Measurements from ENCODE around the gene LRRK2.
"Not testable (repeated sequence)": the region's sequence is repeated elsewhere in the genome, so short reads cannot be mapped to it uniquely, and the experiment has no call there.

LRRK2 gene

DNA sequence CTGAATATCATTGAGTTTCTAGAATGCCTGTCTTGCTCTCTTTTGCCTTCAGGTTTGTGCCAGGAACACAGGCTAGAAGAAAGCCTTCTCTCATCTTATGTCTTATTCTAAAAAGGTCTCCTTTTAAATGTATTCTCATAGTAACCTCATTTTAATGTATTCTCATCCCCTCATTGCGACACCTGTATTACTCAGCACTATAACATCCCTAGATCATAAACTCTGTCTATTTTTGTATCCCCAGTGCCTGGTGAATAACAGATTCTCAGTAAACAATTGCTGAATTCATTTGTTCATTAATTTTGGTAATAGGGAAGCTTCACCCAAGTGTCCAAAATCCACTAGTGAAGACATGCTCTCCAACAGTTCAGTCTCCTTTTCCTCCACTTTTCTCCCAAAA lies 8.8 kb upstream of the LRRK2 start:
- no peak for DNase-seq

DNA sequence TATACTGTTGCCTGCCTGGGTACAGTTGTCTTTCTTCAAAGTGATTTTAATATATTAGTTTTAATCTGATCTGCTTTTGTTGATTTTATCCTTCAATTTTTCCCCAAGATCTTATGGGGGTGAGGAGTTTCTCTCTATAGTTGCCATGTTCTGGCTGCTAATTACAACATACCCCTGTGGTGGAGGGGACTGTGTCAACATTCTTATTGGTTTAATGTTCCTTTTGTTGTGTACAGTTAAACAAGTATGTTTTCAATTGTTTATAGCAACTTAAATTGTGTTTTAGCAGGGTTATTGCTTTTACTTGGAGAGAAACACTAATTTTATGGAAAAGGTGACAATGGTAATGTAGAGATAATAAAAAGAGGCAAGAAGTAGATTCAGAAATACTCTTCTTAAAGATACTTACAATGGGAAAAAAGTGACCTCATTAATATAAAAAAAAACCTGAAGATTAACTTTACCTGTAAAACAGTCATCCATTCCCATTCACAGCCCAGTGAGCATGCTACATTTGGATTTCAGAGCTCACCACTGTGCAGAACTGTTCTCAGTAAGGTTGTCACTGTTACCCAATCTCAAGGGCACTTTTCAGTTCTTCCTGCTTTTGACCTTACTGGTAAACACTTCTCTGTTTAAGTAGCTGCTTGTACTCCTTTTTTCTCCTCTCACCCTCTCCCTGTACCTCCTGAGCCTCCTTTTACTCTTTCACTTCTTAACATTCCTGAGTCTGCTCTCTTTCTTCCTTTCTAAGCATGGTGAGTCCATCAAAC lies 8.1 kb upstream of the LRRK2 start:
- peak; percentile 40 for DNase-seq

DNA sequence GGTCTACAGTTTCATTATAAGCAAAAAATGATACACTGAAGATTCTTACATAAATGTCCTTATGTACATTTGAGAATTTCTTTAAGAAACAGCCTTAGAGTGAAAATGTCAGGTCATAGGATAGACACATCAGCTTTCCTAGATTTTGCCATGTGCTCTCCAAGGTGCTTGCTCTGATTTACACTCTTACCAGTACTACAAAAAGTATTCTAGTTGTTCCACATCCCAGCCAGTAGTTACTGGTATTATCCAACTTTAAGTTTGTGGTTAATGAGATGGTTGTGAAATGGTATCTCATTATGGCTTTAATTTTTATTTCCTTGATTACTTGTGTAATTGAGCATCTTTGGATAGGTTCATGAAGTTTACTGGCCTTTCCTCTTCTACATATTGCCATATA lies 5.0 kb upstream of the LRRK2 start:
- no peak for DNase-seq

GRCh38 chr12:40222247-40222646 lies 2.5 kb upstream of the LRRK2 start:
- DNase-seq, result peak; percentile 85

- DNase-seq, result peak; percentile 53
These were observed 1.2 kb upstream of the LRRK2 start for GRCh38 chr12:40223646-40224045.

- no peak for DNase-seq
These were observed 663 bp downstream of the LRRK2 start for GRCh38 chr12:40225337-40225983.

- DNase-seq, result peak; percentile 71
These were observed 1.3 kb downstream of the LRRK2 start for GRCh38 chr12:40225984-40226602.

DNA sequence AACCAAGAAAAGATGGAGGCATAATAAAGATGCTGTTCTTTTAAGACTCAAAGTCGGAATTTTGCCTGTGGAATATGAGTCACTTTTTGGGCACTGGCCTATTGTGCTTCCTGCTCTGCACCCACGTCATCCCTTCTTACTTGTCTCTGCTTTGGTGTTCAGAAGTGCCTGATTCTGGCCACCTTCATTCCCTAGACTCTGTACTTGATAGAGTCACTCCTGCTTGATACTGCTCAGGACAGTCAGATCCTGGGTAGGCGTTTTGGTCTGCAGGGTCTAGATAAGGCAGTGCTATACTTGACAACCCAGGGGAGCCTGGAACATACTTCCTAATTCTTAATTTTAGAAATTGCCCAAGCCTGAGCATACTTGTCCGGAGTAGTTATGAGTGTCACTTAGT lies 1.9 kb downstream of the LRRK2 start:
- peak; percentile 78 for DNase-seq

DNA sequence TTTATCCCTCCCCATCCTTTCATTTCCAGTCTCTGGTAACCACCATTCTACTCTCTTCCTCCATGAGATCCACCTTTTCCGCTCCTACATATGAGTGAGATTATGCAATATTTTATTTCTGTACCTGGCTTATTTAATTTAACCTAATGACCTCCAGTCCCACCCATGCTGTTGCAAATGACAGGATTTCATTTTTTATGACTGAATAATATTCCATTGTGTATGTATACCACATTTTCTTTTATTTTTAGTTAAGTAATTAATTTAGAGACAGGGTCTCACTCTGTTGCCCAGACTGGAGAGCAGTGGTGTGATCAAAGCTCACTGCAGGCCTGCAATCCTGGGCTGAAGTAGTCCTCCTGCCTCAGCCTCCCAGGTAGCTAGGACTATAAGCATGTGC lies 2.6 kb downstream of the LRRK2 start:
- DNase-seq, result no peak

DNA sequence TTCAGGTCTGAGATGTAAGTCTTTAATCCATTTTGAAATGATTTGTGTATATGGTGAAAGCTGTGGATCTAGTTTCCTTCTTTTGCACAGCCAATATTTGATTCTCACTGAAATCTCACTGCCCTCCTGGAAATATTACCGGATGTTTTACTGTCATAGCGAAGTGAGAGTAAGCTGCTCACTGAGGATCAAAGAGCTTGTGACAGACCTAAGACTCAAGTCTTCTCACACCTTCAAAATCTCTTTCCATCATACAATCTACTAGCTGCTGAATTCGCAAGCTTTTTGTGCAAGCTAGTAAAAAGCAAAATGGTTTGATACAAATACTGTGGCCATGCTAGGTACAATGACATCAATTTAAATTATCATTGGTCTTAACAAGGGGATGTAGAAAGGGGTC lies 3.9 kb downstream of the LRRK2 start:
- no peak for DNase-seq

DNA sequence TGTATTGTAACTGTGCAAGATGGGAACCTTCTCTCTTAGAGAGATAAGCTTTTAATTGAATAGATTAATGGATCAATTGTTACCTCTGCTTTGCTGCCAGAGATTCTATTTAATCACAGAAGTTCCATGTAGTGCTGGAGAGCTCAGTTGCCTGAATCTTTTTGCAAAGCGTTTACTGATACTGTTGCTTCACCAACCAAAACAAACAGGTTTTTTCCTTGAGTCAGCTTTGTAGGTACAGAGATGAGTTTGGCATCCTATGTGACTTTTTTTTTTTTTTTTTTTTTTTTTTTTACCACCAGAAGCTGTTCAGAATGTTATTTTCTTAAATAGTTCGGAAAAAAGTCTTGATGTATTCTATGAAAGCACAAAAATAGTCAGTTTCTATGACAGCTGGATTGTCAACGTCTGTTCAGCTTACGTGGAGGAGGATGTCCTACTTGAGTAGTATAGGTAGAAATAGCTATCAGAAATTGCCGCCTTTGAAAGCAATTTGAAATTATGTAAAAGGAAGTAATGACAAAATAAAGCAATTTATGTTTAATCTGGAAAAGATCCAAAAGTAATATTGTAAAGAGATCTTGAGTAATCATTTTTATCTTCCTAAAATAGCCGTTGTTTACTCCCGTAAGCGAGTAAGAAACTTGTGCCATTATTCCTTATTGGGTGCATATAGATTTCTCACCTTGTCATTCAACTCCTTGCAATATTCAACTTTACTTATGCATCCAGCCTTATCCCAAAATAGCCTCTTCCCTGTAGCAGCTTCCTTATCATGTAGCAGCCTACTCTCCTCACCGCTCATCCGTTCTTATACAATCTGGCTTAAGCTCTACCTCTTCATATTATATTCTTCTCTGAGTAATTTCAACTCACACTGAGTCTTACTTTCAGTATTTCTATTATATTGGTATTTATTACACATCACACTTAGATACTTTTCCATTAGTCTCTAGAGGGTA lies 5.2 kb downstream of the LRRK2 start:
- DNase-seq, result no peak

DNA sequence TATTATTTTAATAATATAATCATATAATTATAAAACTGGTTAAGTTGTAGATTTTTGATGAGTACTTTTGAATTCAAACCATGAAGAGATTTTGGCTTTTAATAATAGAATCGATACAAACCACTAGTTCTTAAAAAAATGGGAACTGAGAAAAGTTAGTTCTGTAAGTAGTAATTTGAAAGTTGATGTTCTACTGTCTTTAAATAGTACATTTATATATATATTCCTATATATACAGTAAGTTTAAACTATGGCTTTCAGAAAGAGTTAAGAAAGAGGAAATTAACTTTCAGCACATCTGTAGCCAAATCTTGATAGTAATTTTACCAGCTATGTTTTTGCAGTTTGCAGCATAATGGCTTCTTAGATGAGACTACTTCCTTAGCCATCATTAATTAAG lies 7.8 kb downstream of the LRRK2 start:
- no peak for DNase-seq

- no peak for DNase-seq
These were observed 9.1 kb downstream of the LRRK2 start for GRCh38 chr12:40233741-40234367.

GRCh38 chr12:40236357-40236850 lies 11.6 kb downstream of the LRRK2 start:
- DNase-seq, result no peak

- peak; percentile 41 for DNase-seq
These were observed 13.6 kb downstream of the LRRK2 start for GRCh38 chr12:40238266-40238902.

DNA sequence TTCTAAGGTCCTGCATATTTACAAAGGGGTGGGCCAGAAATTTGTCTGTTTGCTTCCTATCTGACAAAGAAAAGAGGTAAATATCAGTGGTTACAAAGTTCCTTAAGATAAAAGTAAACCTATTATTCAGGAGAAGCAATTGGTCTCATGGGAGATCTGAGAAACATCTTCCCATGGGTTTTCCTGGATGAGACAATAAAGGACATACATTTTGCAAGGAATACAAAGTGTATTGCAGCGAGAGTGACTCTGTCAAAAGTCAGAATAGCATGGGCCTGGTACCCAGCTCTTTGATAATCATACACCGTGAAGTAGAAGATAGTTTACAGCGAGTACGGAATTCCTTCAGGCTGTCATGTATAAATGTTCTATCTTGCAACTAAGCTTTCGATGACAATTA lies 14.2 kb downstream of the LRRK2 start:
- no peak for DNase-seq

DNA sequence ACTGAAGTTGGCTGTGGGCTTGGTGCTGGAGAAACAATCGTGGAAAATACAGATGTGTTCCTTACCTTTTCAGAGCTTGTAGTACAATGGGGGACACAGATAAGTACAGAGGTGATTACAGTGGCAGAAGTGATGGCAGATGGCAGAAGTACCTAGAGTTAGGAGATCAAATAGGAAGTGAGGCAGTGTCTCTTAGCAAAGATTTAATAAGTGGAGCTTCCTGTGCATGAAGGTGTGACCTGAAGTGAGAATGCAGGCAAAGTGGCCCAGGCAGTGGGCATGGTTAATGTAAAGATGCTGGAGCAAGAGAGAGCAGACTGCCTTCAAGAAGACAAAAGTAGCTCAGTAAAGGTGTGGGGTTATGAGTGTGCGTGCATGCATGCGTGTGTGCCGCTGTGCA lies 16.0 kb downstream of the LRRK2 start:
- DNase-seq, result no peak

GRCh38 chr12:40241741-40242140 lies 16.9 kb downstream of the LRRK2 start:
- DNase-seq, result no peak

DNA sequence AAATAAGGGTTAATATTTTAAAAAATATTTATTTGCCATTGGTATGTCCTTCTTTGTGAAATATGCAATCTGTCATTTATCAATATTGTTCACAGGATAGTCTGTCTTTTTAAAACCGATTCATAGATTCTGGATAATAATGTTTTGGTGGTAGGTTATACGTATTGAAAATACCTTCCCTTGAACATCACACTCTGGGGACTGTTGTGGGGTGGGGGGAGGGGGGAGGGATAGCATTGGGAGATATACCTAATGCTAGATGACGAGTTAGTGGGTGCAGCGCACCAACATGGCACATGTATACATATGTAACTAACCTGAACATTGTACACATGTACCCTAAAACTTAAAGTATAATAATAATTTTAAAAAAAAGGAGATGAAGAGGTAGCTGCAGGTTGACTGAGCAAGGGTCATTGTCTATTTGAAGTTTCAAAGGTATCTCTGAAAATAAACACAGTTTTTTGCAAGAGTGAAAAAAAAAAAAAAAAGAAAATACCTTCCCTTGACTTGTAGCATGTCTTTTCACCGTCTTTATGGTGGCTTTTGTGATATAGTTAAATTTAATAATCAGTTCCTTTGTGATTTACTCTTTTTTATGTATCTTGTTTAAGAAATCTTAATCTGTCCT lies 19.8 kb downstream of the LRRK2 start:
- DNase-seq, result not testable (repeated sequence)

GRCh38 chr12:40248034-40248433 lies 23.2 kb downstream of the LRRK2 start:
- no peak for DNase-seq

DNA sequence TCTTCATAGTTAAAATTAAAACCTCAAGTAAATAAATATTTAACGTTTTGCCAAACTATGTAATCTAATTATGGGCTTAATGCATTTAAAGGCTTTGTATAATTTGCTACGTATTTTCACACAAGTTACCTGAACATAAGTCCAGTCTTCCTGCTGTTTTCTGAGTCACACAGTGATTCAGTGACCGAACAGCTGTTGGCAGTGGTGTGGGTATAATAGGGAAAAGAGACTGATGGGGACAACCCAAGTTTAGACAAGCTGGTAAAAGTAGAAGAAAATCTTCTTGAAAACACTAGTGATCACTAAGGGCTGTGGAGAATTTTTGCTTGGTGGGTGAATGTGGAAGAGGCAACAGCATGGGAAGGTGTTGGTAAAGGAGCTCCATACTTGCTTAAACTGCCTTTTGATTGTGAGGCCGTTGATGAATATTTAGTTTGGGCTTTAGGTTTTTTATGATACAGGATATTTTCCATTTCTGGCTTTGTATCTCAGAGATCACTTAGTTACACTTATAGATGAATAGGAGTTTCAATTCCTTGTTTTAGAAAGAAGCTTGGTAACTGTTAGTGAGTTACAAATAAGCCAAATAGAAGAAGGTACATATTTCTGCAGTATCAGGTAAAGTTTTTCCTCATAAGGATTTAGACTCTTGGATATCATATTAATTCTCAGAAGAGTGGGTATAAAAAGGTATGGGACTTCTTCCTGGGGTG lies 23.9 kb downstream of the LRRK2 start:
- no peak for DNase-seq
